NCI-H2196 treated with DMSO at 0.1 percent for 48 hours (cell line): Measurements from ENCODE around the gene GAA.
A peak's percentile ranks its signal among the peaks of the same experiment; 100 is the strongest.

Source experiments
- DNase-seq: peaks from one replicate; lab custom pipeline; 2025; ENCODE audit not compliant: unreplicated experiment; lab: John Stamatoyannopoulos, UW

The GAA gene

DNA sequence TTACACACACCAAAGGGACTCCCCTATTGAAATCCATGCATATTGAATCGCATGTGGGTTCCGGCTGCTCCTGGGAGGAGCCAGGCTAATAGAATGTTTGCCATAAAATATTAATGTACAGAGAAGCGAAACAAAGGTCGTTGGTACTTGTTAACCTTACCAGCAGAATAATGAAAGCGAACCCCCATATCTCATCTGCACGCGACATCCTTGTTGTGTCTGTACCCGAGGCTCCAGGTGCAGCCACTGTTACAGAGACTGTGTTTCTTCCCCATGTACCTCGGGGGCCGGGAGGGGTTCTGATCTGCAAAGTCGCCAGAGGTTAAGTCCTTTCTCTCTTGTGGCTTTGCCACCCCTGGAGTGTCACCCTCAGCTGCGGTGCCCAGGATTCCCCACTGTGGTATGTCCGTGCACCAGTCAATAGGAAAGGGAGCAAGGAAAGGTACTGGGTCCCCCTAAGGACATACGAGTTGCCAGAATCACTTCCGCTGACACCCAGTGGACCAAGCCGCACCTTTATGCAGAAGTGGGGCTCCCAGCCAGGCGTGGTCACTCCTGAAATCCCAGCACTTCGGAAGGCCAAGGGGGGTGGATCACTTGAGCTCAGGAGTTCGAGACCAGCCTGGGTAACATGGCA is 2.2 kb downstream of the GAA start:
- DNase-seq: no peak

DNA sequence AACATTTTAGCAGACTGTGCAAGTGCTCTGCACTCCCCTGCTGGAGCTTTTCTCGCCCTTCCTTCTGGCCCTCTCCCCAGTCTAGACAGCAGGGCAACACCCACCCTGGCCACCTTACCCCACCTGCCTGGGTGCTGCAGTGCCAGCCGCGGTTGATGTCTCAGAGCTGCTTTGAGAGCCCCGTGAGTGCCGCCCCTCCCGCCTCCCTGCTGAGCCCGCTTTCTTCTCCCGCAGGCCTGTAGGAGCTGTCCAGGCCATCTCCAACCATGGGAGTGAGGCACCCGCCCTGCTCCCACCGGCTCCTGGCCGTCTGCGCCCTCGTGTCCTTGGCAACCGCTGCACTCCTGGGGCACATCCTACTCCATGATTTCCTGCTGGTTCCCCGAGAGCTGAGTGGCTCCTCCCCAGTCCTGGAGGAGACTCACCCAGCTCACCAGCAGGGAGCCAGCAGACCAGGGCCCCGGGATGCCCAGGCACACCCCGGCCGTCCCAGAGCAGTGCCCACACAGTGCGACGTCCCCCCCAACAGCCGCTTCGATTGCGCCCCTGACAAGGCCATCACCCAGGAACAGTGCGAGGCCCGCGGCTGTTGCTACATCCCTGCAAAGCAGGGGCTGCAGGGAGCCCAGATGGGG is 3.1 kb downstream of the GAA start:
- DNase-seq: peak; percentile 73

DNA sequence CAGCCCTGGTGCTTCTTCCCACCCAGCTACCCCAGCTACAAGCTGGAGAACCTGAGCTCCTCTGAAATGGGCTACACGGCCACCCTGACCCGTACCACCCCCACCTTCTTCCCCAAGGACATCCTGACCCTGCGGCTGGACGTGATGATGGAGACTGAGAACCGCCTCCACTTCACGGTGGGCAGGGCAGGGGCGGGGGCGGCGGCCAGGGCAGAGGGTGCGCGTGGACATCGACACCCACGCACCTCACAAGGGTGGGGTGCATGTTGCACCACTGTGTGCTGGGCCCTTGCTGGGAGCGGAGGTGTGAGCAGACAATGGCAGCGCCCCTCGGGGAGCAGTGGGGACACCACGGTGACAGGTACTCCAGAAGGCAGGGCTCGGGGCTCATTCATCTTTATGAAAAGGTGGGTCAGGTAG is 3.6 kb downstream of the GAA start:
- DNase-seq: no peak

DNA sequence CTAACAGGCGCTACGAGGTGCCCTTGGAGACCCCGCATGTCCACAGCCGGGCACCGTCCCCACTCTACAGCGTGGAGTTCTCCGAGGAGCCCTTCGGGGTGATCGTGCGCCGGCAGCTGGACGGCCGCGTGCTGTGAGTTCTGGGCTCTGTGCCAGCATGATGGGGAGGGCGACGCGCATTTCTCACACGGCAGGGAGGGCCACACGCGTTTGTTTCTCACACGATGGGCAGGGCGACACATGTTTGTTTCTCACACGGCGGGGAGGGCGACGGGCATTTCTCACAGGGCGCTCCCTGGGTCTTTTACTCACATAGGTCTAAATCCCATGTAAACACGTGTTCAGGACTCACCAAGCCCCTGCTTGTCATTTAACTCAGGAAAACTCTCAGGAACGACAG is 4.4 kb downstream of the GAA start:
- no peak for DNase-seq

DNA sequence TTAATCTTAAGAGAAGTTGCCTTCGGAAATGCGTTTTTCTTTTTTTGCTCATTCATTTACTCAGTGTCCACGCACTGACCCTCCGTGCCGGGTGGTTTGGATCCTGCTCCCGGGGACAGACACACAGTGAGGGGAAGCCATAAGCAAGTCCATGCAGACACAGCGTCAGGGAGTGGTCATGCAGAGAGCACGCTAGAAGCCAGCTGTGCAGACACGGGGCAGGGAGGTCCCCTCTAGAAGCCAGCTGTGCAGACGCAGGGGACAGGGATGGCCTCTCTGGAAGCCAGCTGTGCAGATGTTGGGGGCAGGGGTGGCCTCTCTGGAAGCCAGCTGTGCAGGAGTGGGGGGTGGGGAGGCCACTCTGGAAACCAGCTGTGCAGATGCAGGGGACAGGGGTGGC is 4.8 kb downstream of the GAA start:
- DNase-seq: no peak

DNA sequence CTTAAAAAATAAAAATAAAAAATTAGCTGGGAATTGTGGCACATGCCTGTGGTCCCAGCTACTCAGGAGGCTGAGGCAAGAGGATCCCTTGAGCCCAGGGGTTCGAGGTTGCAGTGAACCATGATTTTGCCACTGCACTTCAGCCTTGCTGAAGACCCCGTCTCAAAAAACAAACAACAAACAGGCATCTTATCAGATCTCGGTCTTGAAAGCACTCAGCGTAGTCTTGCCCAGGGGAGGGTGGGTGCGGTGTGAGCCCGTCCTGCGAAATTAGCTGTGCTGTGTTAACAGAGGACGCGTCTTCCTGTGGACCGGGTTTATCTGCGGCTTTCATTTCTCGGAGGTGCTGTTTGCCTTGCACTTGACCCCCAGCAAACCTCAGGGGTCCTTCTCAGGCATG is 5.4 kb downstream of the GAA start:
- no peak for DNase-seq

DNA sequence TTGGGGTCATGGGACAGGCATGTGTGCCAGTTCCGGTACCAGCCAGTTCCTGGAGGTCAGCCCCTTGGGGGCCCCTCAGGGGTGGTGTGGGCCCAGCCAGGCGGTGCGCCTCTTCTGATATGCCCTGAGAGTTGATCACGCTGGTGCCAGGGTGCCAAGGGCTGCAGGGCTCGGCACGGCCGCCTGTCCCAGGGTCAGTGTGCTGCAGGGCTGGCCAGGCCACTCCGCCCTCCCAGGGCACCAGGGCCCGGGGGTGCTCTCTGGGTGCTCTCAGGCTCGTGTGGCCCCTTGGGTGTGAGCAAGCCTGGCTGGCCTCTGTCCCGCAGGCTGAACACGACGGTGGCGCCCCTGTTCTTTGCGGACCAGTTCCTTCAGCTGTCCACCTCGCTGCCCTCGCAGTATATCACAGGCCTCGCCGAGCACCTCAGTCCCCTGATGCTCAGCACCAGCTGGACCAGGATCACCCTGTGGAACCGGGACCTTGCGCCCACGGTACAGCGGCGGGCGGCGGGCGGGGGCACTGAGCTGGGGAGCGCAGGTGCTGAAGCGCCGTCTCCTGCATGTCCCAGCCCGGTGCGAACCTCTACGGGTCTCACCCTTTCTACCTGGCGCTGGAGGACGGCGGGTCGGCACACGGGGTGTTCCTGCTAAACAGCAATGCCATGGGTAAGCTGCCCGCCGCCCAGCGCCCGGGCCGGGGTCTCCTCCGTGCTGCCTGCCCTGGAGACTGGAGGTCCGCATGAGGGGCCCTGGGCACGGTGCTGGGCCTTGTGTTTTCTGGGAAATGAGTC is 6.0 kb downstream of the GAA start:
- no peak for DNase-seq

DNA sequence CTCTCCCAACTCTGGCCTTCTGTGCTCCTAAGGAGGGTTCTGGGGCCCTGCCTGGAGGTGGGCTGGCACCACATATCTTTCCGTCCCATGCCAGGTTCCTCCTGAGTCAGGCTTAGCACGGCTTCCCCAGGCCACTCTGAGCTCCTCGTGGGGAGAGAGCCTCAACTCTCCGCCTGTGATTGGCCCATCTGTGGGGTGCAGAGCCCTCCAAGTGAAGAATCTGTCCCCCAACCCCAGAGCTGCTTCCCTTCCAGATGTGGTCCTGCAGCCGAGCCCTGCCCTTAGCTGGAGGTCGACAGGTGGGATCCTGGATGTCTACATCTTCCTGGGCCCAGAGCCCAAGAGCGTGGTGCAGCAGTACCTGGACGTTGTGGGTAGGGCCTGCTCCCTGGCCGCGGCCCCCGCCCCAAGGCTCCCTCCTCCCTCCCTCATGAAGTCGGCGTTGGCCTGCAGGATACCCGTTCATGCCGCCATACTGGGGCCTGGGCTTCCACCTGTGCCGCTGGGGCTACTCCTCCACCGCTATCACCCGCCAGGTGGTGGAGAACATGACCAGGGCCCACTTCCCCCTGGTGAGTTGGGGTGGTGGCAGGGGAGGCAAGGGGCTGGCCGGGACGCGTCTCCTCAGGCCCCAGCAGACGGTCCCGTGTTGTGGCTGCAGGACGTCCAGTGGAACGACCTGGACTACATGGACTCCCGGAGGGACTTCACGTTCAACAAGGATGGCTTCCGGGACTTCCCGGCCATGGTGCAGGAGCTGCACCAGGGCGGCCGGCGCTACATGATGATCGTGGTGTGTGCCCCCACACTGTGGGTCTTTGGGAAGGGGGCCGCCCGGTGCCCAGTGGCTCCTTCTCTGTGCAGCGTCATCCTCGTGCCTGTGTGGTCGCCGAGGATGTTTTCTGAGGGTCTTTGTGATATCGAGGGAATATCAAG is 6.9 kb downstream of the GAA start:
- DNase-seq: no peak

DNA sequence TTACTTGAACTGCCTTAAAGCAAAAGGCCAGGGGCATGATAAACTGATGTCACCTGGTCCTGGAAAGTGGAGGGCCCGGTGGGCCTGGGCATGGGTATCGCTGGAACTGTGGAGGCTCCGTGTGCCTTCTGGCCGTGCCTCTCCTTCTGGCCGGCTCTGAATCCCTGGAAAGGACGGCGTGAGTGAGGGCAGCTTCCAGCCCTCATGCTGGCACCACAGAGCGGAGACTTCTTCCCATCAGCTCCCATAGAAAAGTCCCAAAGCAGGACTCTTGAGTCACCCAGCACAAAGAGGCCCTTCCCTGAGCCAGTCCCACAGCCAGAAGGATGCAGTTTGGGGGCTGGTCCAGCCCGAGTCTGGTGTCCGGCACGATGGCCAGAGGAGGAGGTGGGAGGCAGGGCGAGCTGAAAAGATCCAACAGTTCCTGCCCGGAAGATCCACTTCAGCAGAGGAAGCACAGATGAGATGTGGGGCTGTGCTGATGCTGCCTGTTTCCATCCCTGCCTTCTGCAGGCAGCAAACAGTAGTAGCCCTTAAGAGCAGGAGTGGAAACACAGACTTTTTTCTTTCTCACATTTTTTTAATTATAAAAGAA is 7.8 kb downstream of the GAA start:
- DNase-seq: no peak

DNA sequence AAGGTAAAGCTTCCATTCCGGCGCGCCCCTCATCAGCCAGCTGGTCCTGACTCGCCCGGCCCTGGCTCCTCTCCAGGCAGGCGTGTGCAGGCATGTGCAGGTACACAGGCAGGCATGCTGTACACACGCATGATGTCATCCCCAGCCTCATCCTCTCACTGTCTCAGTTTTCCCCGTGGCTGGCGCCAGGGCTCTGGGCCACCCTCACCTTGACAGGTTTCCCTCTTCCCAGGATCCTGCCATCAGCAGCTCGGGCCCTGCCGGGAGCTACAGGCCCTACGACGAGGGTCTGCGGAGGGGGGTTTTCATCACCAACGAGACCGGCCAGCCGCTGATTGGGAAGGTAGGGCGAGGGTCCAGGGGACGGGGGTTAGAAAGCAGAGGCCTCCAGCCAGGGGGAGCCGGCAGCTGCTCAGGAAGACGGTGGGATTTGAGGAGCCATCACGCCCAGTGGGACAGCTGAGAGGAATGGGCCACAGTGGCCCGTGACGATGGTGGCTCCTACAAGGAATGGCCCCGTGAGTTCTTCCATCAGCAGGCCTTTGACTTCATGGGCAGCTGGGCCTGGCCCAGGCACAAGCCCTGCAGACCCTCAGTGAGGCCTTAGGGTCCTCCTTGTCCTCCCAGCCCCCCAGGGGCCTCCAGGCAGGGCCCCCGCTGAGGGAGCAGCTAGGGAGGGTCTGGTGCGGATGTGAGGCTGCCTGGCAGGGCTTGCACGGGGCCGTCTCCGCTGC is 8.5 kb downstream of the GAA start:
- DNase-seq: no peak

DNA sequence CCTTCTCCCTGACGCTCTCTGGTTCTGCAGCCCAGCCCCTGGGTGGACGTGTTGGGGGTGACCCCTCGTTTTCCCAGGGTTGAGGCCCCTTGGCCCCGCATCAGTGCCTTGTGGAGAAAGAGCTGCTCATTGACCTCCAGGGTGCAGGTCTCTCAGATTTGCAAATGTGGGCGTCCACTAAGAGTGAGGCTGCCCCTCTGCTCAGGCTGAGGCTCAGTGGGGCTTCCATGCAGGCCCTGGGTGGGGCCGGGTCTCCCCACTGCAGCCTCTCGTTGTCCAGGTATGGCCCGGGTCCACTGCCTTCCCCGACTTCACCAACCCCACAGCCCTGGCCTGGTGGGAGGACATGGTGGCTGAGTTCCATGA is 9.0 kb downstream of the GAA start:
- no peak for DNase-seq

DNA sequence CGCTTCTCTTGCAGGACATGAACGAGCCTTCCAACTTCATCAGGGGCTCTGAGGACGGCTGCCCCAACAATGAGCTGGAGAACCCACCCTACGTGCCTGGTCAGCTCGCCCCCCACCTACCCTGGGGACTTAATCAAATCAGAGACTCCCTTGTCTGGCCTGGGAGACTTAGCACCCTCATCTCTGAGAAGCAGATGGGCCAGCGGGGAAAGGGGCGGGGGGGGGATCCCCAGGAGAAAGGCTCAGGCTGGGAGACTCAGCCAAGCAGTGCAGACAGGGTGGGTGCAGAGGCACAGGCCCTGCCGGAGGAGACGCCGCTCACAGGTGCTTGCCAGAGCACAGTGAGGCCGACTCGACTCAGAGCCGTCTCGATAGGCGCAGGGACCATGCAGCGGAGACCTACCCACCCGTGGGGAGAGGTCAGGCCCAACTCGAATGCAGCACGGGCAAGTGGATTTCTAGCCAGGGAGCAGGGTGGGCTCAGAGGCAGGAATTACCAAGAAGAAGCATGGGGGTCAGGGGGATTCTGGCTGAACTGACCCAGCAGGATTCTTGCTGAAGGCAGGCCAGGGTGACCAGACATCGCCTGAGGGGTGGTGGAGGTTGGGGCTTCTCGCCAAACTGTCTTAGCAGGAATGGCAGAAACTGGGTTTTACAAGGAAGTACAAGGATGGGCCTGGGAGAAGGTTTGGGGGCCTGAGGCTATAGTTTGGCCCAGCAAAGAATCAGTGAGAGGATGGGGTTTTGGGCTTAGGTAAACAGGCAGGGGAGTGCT is 9.7 kb downstream of the GAA start:
- DNase-seq: no peak

DNA sequence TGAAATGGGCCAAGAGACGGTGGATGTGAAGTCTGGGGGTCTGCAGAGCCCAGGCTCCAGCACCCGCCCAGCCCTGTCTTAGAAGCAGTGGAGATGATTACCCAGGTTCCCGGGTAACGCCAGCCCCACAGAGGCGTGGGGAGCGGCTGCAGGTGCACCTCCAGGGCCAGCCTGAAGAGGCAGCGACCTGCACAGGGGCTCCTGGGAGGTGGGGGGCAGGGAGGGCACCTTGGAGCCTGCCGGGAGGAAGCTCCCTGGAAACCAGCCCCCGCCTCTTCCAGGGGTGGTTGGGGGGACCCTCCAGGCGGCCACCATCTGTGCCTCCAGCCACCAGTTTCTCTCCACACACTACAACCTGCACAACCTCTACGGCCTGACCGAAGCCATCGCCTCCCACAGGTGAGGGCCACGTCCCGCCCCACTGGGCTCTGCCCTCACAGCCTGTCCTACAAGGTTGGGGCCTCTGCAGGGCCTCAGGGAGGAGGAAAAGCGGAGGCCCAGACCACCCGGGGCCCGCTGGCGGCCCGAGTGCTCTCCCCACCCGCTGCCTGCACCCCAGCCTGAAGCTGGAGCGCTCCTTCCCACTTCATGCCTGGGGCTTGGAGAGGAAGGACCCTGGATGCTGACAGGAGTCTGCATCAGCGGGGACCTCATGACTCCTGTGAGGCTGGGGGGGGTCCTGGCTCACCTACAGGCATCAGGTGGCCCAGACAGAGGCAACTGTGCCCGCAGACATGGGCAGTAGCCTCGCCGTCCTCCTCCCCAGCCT is 10.5 kb downstream of the GAA start:
- no peak for DNase-seq

DNA sequence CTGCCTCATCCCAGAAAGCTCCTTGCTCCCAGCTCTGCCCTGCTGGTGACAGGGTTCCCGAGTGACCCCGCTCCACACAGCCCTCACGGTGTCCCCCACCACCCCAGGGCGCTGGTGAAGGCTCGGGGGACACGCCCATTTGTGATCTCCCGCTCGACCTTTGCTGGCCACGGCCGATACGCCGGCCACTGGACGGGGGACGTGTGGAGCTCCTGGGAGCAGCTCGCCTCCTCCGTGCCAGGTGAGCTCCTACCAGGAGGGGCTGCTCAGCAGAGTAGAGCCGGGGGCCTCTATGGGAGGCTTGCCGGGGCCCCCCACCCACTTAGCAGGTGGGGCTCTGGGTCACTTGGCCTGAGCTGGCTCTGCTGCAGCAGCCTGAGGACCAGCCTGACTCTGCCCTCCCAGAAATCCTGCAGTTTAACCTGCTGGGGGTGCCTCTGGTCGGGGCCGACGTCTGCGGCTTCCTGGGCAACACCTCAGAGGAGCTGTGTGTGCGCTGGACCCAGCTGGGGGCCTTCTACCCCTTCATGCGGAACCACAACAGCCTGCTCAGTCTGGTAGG is 11.2 kb downstream of the GAA start:
- no peak for DNase-seq

DNA sequence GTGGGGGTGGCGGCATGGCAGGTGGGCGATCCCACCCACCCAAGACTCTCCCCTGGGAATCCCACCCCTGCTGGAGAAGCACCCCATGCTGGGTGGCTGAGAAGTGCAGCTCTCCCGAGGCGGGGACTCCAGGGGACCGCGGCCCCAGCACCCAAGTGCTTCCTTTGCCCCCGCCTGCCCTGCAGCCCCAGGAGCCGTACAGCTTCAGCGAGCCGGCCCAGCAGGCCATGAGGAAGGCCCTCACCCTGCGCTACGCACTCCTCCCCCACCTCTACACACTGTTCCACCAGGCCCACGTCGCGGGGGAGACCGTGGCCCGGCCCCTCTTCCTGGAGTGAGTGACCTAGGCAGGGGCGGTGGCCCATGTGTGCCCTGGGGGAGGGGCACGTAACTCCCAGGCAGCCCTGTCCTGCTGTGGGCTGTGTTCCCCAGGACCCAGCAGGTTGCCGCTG is 11.7 kb downstream of the GAA start:
- no peak for DNase-seq

DNA sequence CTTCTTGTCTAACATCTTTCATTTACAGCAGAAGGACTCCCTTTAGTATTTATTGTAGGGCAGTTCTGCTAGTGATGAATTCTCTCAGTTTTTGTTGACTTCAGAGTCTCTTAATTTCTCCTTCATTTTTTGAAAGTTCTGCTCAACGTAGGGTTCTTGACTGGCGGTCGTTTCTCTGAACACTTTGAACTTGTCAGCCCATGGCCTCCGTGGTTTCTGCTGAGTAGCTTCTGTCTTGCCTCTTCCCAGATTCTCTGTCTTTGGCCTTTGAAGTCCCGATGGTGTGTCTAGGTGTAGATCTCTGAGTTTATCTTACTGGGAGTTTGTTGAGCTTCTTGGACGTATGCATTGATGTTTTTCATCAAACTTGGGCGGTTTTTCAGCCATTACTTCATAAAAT is 13.4 kb downstream of the GAA start:
- no peak for DNase-seq

DNA sequence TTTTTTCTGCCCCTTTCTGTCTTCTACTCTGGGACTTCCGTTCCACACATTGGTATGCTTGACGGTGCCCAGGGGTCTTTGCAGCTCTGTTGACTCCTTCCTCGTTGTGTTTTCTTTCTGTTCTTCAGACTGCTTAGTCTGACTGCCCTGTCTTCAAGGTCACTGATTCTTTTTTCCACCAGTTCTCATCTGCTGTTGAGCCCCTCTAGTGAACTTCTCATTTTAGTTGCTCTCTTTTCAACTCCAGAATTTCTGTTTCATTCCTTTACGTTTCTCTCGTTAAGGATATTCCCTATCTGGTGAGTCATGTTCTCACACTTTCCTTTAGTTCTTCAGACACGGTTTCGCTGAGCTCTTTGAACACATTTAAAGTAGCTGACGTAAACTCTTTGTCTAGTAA is 13.8 kb downstream of the GAA start:
- DNase-seq: no peak

DNA sequence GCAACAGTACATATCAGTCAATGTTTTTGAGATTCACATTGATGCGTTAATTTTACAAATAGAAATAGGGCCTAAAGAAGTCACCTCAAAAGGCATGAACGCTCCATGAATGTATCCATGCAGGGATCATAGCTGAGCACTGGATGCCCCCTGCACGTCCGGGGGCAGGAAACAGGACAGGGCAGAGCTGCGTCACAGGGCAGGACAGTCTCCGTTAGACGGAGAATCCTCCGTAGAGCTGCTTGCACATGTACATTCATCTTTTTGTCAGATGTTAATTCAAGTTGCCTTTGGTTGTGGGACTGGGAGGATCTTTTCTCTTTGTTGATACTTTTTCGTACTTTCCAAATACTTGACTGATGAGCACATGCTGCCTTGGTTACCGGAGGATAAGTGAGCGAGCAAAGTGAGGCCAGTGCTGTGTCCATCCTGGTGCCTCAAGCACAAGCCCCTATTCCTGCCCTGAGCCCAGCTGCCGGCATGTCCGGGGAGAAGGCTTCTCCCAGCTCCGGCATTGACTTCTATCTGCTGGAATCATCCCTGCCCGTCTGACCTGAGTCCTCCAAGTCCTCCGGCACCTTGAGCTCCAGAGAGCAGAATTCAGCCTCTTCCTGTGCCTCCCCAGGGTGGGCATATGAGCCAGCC is 15.0 kb downstream of the GAA start:
- no peak for DNase-seq
